GM12892 (cell line): ENCODE measurements around the gene HTR5A.

Source experiments
- POLR2A ChIP-seq: IDR thresholded peaks from 2 replicates; pipeline ENCODE4 v1.6.1; 2011; ENCODE audit warnings: low read depth, low read length, control low read depth
- POLR2AphosphoS5 ChIP-seq: IDR thresholded peaks from 2 replicates; pipeline ENCODE4 v1.6.1; 2011; ENCODE audit warnings: low read depth, low read length, control low read depth
- TAF1 ChIP-seq: IDR thresholded peaks from 2 replicates; pipeline ENCODE4 v1.6.1; 2011; ENCODE audit warnings: low read depth, mild to moderate bottlenecking, control low read depth, low read length, borderline replicate concordance

- no peak for TF ChIP-seq POLR2A
- TF ChIP-seq TAF1 = no peak
- no peak for TF ChIP-seq POLR2AphosphoS5
Measured at GRCh38 chr7:155021699-155022145, 48.4 kb upstream of the HTR5A start.
